Measurements from ENCODE around the gene KRTAP1-4.
"Not testable (repeated sequence)": the region's sequence is repeated elsewhere in the genome, so short reads cannot be mapped to it uniquely, and the experiment has no call there.

The KRTAP1-4 gene

GRCh38 chr17:41049110-41049509 lies 19.1 kb upstream of the KRTAP1-4 start:
- in situ Hi-C loops (cut with HindIII; ENCODE audit: low sequenced_read_pairs): no loop called here

- in situ Hi-C loops (cut with HindIII; ENCODE audit: low sequenced_read_pairs): no loop called here
Measured at GRCh38 chr17:41048441-41048840, 18.4 kb upstream of the KRTAP1-4 start.

- in situ Hi-C loops (cut with HindIII; ENCODE audit: low sequenced_read_pairs): not testable (repeated sequence)
Measured at GRCh38 chr17:41046735-41047465, 16.9 kb upstream of the KRTAP1-4 start, which contains the start of gene KRTAP2-1. TSS of gene KRTAP2-1 (minus strand) at chr17:41047316. CDS start at chr17:41047267, 49 bp downstream.

GRCh38 chr17:41042953-41043352 lies 13.0 kb upstream of the KRTAP1-4 start:
- in situ Hi-C loops (cut with HindIII; ENCODE audit: low sequenced_read_pairs): no loop called here

GRCh38 chr17:41040783-41041571 lies 11.0 kb upstream of the KRTAP1-4 start, which contains the start of gene KRTAP1-1:
TSS of gene KRTAP1-1 (minus strand) at chr17:41041450. CDS start at chr17:41041397, 53 bp downstream.
- in situ Hi-C loops (cut with HindIII; ENCODE audit: low sequenced_read_pairs): not testable (repeated sequence)

- in situ Hi-C loops (cut with HindIII; ENCODE audit: low sequenced_read_pairs): no loop called here
Measured at GRCh38 chr17:41037853-41038350, 7.9 kb upstream of the KRTAP1-4 start.

GRCh38 chr17:41034346-41034935 lies 4.4 kb upstream of the KRTAP1-4 start, which contains the start of gene KRTAP1-3:
TSS of gene KRTAP1-3 (minus strand) at chr17:41034874. CDS start at chr17:41034821, 53 bp downstream.
- in situ Hi-C loops (cut with HindIII; ENCODE audit: low sequenced_read_pairs): not testable (repeated sequence)

GRCh38 chr17:41026715-41027471 lies 3.1 kb downstream of the KRTAP1-4 start, which contains the start of gene KRTAP1-5:
TSS of gene KRTAP1-5 (minus strand) at chr17:41027208. CDS start at chr17:41027155, 53 bp downstream.
- in situ Hi-C loops (cut with HindIII; ENCODE audit: low sequenced_read_pairs): no loop called here

- in situ Hi-C loops (cut with HindIII; ENCODE audit: low sequenced_read_pairs): no loop called here
Measured at GRCh38 chr17:41024697-41025096, 5.3 kb downstream of the KRTAP1-4 start.

GRCh38 chr17:41020336-41020735 lies 9.7 kb downstream of the KRTAP1-4 start:
- in situ Hi-C loops (cut with HindIII; ENCODE audit: low sequenced_read_pairs): no loop called here

GRCh38 chr17:41019415-41019814 lies 10.6 kb downstream of the KRTAP1-4 start:
- in situ Hi-C loops (cut with HindIII; ENCODE audit: low sequenced_read_pairs): loop anchor here (5.0 kb wide), 1 partner anchor 38 kb away; the partner anchor contains the start of gene KRTAP2-2

GRCh38 chr17:41018541-41018940 lies 11.5 kb downstream of the KRTAP1-4 start:
- in situ Hi-C loops (cut with HindIII; ENCODE audit: low sequenced_read_pairs): loop anchor here (5.0 kb wide), 1 partner anchor 39 kb away; the partner anchor contains the start of gene KRTAP2-2

GRCh38 chr17:41016578-41017215 lies 13.3 kb downstream of the KRTAP1-4 start:
- in situ Hi-C loops (cut with HindIII; ENCODE audit: low sequenced_read_pairs): loop anchor here (5.0 kb wide), 1 partner anchor 41 kb away; the partner anchor contains the start of gene KRTAP2-2

GRCh38 chr17:41015454-41015853 lies 14.5 kb downstream of the KRTAP1-4 start:
- in situ Hi-C loops (cut with HindIII; ENCODE audit: low sequenced_read_pairs): loop anchor here (5.0 kb wide), 1 partner anchor 42 kb away; the partner anchor contains the start of gene KRTAP2-2

- in situ Hi-C loops (cut with HindIII; ENCODE audit: low sequenced_read_pairs): no loop called here
Measured at GRCh38 chr17:41013606-41014005, 16.4 kb downstream of the KRTAP1-4 start.

GRCh38 chr17:41013181-41013580 lies 16.8 kb downstream of the KRTAP1-4 start:
- in situ Hi-C loops (cut with HindIII; ENCODE audit: low sequenced_read_pairs): no loop called here

GRCh38 chr17:41012326-41013120 lies 17.5 kb downstream of the KRTAP1-4 start:
- in situ Hi-C loops (cut with HindIII; ENCODE audit: low sequenced_read_pairs): no loop called here

- in situ Hi-C loops (cut with HindIII; ENCODE audit: low sequenced_read_pairs): no loop called here
Measured at GRCh38 chr17:41010441-41010840, 19.6 kb downstream of the KRTAP1-4 start.

- in situ Hi-C loops (cut with HindIII; ENCODE audit: low sequenced_read_pairs): no loop called here
Measured at GRCh38 chr17:41009936-41010335, 20.1 kb downstream of the KRTAP1-4 start.

Data from DLD1 (cell line).